ENCODE results near the gene LRRC74B. TPM values are rescaled to one million over a fixed set of nuclear protein-coding genes. Genes with fewer than 3 reads are reported as not detected.
A peak's percentile ranks its signal among the peaks of the same experiment; 100 is the strongest.

LRRC74B gene
- total and polyA plus RNA-seq, 2 experiments from 2014 or later = 0.12 TPM; not detected in 1

DNA sequence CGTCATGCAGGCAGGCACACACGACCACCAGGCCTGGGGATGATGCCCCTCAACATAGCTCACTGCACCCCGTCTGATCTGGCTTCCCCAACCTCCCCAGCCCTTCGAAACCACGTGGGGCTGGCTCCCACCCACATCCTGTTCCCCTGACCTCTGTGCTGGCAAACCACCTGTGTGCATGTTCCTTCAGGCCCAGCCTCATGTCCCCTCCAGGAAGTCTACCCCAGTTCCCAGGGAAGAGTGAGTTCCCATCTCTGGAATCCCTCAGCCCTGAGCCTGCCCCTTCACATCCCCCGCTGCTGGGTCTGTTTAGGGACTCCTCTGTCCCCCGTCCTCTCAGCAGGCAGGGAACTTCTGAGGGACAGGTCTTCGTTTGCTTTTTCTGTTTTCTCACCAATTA, 20.5 kb upstream of the LRRC74B start:
- H3K4me1 ChIP-seq (ENCODE audit: low read depth) = no peaks in the 10 kb centered on the region
- no peak for DNase-seq (ENCODE audit: low read depth in 1 of 2, low spot score in 1 of 2)
- no peaks in the 10 kb centered on the region for H3K9me3 ChIP-seq (ENCODE audit: low read depth)
- H3K36me3 ChIP-seq = no peaks in the 10 kb centered on the region
- H3K27ac ChIP-seq = no peak overlapping the region
- no peaks in the 10 kb centered on the region for H3K27me3 ChIP-seq
- H3K4me3 ChIP-seq = no peak overlapping the region
- TF ChIP-seq, protein P1, sequence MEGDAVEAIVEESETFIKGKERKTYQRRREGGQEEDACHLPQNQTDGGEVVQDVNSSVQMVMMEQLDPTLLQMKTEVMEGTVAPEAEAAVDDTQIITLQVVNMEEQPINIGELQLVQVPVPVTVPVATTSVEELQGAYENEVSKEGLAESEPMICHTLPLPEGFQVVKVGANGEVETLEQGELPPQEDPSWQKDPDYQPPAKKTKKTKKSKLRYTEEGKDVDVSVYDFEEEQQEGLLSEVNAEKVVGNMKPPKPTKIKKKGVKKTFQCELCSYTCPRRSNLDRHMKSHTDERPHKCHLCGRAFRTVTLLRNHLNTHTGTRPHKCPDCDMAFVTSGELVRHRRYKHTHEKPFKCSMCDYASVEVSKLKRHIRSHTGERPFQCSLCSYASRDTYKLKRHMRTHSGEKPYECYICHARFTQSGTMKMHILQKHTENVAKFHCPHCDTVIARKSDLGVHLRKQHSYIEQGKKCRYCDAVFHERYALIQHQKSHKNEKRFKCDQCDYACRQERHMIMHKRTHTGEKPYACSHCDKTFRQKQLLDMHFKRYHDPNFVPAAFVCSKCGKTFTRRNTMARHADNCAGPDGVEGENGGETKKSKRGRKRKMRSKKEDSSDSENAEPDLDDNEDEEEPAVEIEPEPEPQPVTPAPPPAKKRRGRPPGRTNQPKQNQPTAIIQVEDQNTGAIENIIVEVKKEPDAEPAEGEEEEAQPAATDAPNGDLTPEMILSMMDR (IDR thresholded peaks at IDR 0.05; ENCODE audit: low read depth, low read length) = no peak

DNA sequence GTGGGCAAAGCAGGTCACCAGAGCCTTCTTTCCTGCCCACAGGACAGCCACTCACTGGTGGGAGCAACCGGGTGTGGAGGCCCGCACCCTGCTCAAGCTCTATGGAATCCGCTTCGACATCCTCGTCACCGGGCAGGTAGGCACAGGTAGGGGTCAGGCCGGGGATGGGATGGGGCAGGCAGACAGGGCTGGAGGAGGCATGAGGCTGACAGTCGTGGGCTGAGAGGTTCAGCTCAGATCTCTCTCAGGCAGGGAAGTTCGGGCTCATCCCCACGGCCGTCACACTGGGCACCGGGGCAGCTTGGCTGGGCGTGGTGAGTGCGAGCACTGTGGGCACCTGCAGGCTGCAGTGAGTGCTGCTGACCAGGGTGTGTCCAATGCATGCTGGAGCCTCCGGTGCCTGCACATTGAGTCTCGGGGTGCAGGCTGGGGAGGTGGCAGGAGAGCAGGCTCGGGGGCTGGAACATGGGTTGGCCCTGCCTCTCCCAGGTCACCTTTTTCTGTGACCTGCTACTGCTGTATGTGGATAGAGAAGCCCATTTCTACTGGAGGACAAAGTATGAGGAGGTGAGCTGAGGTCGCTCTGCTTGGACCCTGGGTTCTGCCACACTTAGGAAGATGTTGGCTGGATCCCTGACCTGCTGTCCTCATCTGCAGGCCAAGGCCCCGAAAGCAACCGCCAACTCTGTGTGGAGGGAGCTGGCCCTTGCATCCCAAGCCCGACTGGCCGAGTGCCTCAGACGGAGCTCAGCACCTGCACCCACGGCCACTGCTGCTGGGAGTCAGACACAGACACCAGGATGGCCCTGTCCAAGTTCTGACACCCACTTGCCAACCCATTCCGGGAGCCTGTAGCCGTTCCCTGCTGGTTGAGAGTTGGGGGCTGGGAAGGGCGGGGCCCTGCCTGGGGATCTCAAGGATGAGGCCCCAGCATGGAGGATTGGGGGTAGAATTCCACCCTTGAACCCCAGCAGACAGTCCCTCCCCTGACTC, 19.7 kb upstream of the LRRC74B start:
- Histone ChIP-seq H3K36me3 (no peaks in the 10 kb centered on the region), H3K27ac (no peak overlapping the region), H3K27me3 (peaks cover 7% of the 10 kb centered on the region), H3K4me3 (no peak overlapping the region), H3K4me1 (ENCODE audit: low read depth) (no peaks in the 10 kb centered on the region), H3K9me3 (ENCODE audit: low read depth) (no peaks in the 10 kb centered on the region)
- TF ChIP-seq, protein P1 (IDR thresholded peaks at IDR 0.05; ENCODE audit: low read depth, low read length) = no peak
- DNase-seq (ENCODE audit: low read depth in 1 of 2, low spot score in 1 of 2) = no peak

- TF ChIP-seq, protein P1 (IDR thresholded peaks at IDR 0.05; ENCODE audit: low read depth, low read length) = no peak
- Histone ChIP-seq H3K27me3 (peaks cover 17% of the 10 kb centered on the region), H3K4me3 (no peak overlapping the region), H3K9me3 (ENCODE audit: low read depth) (no peaks in the 10 kb centered on the region), H3K27ac (no peak overlapping the region), H3K36me3 (no peaks in the 10 kb centered on the region), H3K4me1 (ENCODE audit: low read depth) (peaks cover 3% of the 10 kb centered on the region)
- DNase-seq (ENCODE audit: low read depth in 1 of 2, low spot score in 1 of 2) = peak in 1 of 2 donors; percentile 77
These were observed 18.7 kb upstream of the LRRC74B start for GRCh38 chr22:21026783-21027692.

DNA sequence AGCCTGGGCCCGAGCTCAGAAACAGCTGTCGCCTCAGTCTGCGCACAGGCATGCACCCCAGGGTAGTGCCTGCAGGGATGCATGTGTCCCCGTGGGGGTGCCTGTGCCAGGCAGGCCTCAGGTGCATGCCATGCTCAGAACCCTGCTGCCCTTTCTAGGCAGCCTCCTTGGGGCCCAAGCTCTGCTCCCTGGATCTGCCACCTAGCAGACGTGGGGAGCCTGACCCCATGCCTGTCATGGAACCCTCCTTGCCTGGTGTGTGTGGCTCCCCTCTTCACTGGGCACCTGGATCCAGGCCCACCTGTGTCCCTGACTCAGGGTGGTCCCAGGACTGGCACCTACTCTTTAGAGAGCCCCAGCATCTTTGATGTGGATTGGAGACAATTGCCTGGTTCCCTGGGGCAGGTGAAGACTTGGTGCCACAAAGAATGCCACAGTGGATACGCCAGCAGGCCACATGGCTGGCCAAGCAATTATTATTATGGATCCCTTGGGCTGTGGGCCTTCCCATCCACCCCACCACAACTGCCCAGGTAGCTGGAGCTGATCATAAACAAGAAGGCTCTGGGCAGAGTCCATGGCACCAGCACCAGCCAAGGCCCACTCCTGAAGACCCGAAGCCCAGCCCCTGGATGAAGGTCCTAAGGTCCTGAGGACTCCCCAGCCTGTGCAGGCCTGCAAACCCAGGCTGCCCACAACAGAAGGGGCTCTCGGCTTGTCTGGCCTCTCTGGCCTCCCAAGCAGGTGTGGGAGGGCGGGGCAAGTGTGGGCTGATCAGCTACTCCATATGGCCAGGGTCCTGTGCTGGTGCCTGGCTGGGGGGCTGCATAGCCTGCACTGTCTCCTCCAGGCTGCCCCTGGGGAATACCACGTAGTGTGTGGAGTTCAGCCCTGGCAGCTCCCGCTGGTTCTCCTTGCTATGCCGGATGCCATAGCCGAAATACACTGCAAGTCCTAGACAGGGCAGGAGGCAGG, 17.2 kb upstream of the LRRC74B start:
- Histone ChIP-seq H3K27ac (no peak overlapping the region), H3K4me1 (ENCODE audit: low read depth) (peaks cover 8% of the 10 kb centered on the region), H3K9me3 (ENCODE audit: low read depth) (no peaks in the 10 kb centered on the region), H3K36me3 (no peaks in the 10 kb centered on the region), H3K27me3 (peaks cover 20% of the 10 kb centered on the region), H3K4me3 (no peak overlapping the region)
- no peak for DNase-seq (ENCODE audit: low read depth in 1 of 2, low spot score in 1 of 2)
- TF ChIP-seq, protein P1 (IDR thresholded peaks at IDR 0.05; ENCODE audit: low read depth, low read length) = no peak
